H1 (cell line): ENCODE measurements around the gene GTSE1. TPM values are rescaled to one million over a fixed set of nuclear protein-coding genes. Genes with fewer than 3 reads are reported as not detected.

Experiments
- HDAC2 ChIP-seq, 2 experiments: fragments of 300-600 bp in 1 of 2; sonication (generic) in 1 of 2; IDR thresholded peaks; 2 replicates each; pipeline ENCODE4 v1.6.1; 2011 to 2012; ENCODE audit warnings: low read depth in 2 of 2, low read length in 2 of 2, mild to moderate bottlenecking in 2 of 2, moderate library complexity in 2 of 2, borderline replicate concordance in 1 of 2, inconsistent platforms in 1 of 2
- NRF1 ChIP-seq: IDR thresholded peaks from 2 replicates; pipeline ENCODE4 v1.6.1; 2011; ENCODE audit warnings: mild to moderate bottlenecking, low read depth, low read length, improper control_type of control experiment
- polyA plus RNA-seq, 7 experiments: library from polyadenylated mRNA; depleted of rRNA in 3 of 7; stranded (reverse) in 5 of 7; unstranded in 2 of 7; fragments of >200 nt in 5 of 7; fragments of 200-250 nt in 2 of 7; gene quantifications; 1 replicate in 5 of 7; 2 replicates in 1 of 7; 4 replicates in 1 of 7; pipeline versions ENCODE4 v1.2.1 to v1.2.3, GENCODE V29; 2011 to 2013; ENCODE audit warnings: missing spikeins in 2 of 7, mixed read lengths in 2 of 7
- total RNA-seq: library from RNA; stranded (reverse); fragmentation: NEBNext Ultra II Directional; extraction: Animal tissue kit (Norgen Biotek cat#: 25700); gene quantifications from 2 replicates; pipeline ENCODE4 v1.2.1, GENCODE V29; 2021

GTSE1 gene
- total and polyA plus RNA-seq, 2 of the 8 experiments (the other 6 are each of a cell fraction or from before 2014, with no cell fraction given) = 17.5 to 38.6 TPM

DNA sequence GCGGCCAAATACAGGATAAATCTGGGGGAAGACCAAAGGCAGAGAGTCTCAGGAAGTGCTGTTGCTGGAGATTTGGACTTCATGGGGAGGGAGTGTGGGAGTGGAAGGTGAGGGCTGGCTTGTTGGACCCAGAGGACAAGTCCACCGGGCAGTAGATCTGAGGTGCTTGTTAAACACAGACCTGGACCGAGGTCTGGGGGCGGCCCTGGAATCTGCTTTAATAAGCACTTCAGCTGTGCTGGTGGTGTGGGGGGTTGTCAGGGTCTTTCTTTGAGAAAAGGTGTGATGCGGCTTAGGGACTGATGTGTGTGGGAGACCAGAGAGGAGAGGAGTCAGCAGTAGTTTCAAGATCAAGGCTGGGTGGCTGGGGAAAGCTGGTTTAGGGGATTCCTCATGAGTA lies 43.3 kb downstream of the GTSE1 start (continued):
- TF ChIP-seq HDAC2 (IDR thresholded peaks at IDR 0.05; ENCODE audit: borderline replicate concordance in 1 of 2, low read depth in 2 of 2, low read length in 2 of 2) (no peak), NRF1 (no peak)
- TF ChIP-seq, all 59 proteins: peak for 0
